HepG2 (cell line): Measurements from ENCODE around the gene IRS2.

Experiments
- CCAR2 ChIP-seq: fragments of 200-400 bp; formaldehyde crosslinking; optimal IDR thresholded peaks from 2 replicates; pipeline ENCODE3; 2018; ENCODE audit warnings: low read depth, mild to moderate bottlenecking, low read length, moderate library complexity
- E2F2 ChIP-seq: sonication (generic); formaldehyde crosslinking; IDR thresholded peaks from 2 replicates; pipeline ENCODE4 v1.4.0; 2020; ENCODE audit warnings: missing genetic modification reagents, borderline replicate concordance
- MAFF ChIP-seq: IDR thresholded peaks from 2 replicates; pipeline ENCODE4 v1.6.1; 2011; ENCODE audit warnings: low read depth, low read length, improper control_type of control experiment
- SRSF9 ChIP-seq: fragments of 200-400 bp; formaldehyde crosslinking; IDR thresholded peaks from 2 replicates; pipeline ENCODE4 v1.6.1; 2018; ENCODE audit warnings: borderline replicate concordance, mild to moderate bottlenecking, low read depth, low read length; ENCODE audit not compliant: insufficient read depth, poor library complexity, severe bottlenecking
- THAP11 ChIP-seq: IDR thresholded peaks from 2 replicates; pipeline ENCODE4 v1.6.1; 2016; ENCODE audit warnings: missing biosample characterization, missing genetic modification reagents
- ZNF841 ChIP-seq: sonication (generic); formaldehyde crosslinking; IDR thresholded peaks from 2 replicates; pipeline ENCODE4 v1.8.1; 2023; ENCODE audit warnings: missing genetic modification reagents, borderline replicate concordance

GRCh38 chr13:109779876-109780510, 6.4 kb downstream of the IRS2 start:
- TF ChIP-seq ZNF841 (no peak), E2F2 (CRISPR knock-in tag) (no peak), THAP11 (CRISPR knock-in tag) (no peak), CCAR2 (no peak), SRSF9 (no peak), MAFF (no peak)
